Chondrocyte (in vitro differentiated cells): Measurements from ENCODE around the gene RUSC2. TPM values are rescaled to one million over a fixed set of nuclear protein-coding genes. Genes with fewer than 3 reads are reported as not detected.
"Not testable (repeated sequence)": the region's sequence is repeated elsewhere in the genome, so short reads cannot be mapped to it uniquely, and the experiment has no call there.

Experiments used
- DNase-seq: peaks from one replicate; pipeline ENCODE4 v3.0.0; 2021; ENCODE audit warnings: mixed read lengths, low spot score
- H3K27ac Mint-ChIP-seq: one replicate; pipeline ENCODE4 v1.8.0; 2021; ENCODE audit warnings: mild to moderate bottlenecking, moderate library complexity, mixed read lengths; ENCODE audit not compliant: unreplicated experiment
- H3K27me3 Mint-ChIP-seq: 2 replicates; pipeline ENCODE4 v1.8.0; 2021; ENCODE audit warnings: low read depth, mixed read lengths
- H3K36me3 Mint-ChIP-seq: 2 replicates; pipeline ENCODE4 v1.8.0; 2021; ENCODE audit warnings: low read depth, mixed read lengths
- H3K4me1 Mint-ChIP-seq: 2 replicates; pipeline ENCODE4 v1.8.0; 2021; ENCODE audit warnings: low read depth, mild to moderate bottlenecking, mixed read lengths
- H3K4me3 Mint-ChIP-seq: one replicate; pipeline ENCODE4 v1.8.0; 2021; ENCODE audit warnings: mild to moderate bottlenecking, moderate library complexity, mixed read lengths; ENCODE audit not compliant: unreplicated experiment
- H3K9me3 Mint-ChIP-seq: 2 replicates; pipeline ENCODE4 v1.8.0; 2021; ENCODE audit warnings: low read depth, mixed read lengths
- total RNA-seq: library from RNA; stranded (reverse); gene quantifications from 3 replicates; pipeline ENCODE4 v1.2.1, GENCODE V29; 2021
- TF ChIP-seq, protein P1 (sequence below): fragments of 200-600 bp; sonication (generic); IDR thresholded peaks from 2 replicates; pipeline ENCODE4 v1.5.0; 2021; ENCODE audit warnings: antibody characterized with exemption, mild to moderate bottlenecking, moderate library complexity

Gene RUSC2
- total RNA-seq, 1 donor from 2014 or later = 96.3 TPM

DNA sequence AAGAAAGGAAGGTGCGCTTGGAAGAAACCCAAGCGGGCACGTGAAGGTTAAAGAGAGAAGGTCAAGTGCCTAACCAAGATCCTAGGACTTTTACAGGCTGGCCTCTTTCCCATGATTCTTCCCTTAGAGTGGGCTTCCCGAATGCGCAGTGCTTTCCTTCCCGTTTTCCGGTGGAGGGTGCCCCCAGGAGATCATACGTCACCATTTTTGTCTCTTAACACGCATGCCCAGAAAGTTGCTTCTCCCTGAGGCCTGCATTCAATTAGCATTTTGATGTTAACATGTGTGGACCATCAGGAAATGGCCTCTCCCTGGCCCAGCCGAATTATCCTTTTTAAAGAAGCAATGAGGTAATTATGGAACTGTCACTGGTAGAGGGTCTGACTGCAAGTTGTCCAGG lies 1.9 kb upstream of the RUSC2 start:
- Mint-ChIP-seq H3K4me3 (peak overlapping the region; percentile 24), H3K27ac (no peak overlapping the region), H3K9me3 (peaks cover 4% of the 10 kb centered on the region), H3K4me1 (peaks cover 34% of the 10 kb centered on the region), H3K27me3 (no peaks in the 10 kb centered on the region), H3K36me3 (no peaks in the 10 kb centered on the region)
- TF ChIP-seq, protein P1, sequence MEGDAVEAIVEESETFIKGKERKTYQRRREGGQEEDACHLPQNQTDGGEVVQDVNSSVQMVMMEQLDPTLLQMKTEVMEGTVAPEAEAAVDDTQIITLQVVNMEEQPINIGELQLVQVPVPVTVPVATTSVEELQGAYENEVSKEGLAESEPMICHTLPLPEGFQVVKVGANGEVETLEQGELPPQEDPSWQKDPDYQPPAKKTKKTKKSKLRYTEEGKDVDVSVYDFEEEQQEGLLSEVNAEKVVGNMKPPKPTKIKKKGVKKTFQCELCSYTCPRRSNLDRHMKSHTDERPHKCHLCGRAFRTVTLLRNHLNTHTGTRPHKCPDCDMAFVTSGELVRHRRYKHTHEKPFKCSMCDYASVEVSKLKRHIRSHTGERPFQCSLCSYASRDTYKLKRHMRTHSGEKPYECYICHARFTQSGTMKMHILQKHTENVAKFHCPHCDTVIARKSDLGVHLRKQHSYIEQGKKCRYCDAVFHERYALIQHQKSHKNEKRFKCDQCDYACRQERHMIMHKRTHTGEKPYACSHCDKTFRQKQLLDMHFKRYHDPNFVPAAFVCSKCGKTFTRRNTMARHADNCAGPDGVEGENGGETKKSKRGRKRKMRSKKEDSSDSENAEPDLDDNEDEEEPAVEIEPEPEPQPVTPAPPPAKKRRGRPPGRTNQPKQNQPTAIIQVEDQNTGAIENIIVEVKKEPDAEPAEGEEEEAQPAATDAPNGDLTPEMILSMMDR = no peak
- DNase-seq = no peak

DNA sequence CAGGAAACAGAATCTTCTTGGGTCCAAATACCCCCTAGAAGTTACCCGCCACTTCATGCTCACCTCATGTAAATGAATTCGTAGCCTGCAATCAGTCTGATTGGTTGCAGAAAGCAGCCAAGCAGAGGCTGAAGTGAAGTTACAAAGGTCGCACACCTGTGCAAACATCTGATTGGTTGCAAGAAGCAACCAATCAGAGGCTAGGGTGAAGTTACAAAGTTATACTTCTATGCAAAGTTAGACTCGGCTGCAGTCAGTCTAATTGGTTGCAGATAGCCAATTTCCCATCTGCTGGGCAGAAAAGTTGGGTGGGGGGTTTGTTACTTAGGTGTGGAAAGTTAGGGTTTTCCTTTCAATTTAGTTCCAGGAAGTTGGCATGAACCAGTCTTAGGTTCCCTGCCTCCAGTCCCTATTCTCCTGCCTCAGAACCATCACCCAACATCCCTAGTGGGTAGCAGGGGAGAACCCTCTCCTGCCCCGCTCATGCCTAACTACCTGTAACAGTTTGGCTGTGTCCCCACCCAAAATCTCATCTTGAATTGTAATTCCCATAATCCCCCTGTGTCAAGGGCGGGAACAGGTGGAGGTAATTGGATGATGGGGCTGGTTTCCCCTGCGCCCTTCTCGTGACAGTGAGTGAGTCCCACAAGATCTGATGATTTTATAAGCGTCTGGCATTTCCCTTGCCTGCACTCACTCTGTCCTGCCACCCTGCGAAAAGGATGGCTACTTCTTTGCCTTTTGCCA lies 1.2 kb upstream of the RUSC2 start:
- Mint-ChIP-seq H3K4me3 (peak overlapping the region; percentile 97), H3K36me3 (no peaks in the 10 kb centered on the region), H3K27ac (peak overlapping the region; percentile 97), H3K27me3 (no peaks in the 10 kb centered on the region), H3K9me3 (peaks cover 4% of the 10 kb centered on the region), H3K4me1 (peaks cover 35% of the 10 kb centered on the region)
- TF ChIP-seq, protein P1 = no peak
- DNase-seq = no peak

DNA sequence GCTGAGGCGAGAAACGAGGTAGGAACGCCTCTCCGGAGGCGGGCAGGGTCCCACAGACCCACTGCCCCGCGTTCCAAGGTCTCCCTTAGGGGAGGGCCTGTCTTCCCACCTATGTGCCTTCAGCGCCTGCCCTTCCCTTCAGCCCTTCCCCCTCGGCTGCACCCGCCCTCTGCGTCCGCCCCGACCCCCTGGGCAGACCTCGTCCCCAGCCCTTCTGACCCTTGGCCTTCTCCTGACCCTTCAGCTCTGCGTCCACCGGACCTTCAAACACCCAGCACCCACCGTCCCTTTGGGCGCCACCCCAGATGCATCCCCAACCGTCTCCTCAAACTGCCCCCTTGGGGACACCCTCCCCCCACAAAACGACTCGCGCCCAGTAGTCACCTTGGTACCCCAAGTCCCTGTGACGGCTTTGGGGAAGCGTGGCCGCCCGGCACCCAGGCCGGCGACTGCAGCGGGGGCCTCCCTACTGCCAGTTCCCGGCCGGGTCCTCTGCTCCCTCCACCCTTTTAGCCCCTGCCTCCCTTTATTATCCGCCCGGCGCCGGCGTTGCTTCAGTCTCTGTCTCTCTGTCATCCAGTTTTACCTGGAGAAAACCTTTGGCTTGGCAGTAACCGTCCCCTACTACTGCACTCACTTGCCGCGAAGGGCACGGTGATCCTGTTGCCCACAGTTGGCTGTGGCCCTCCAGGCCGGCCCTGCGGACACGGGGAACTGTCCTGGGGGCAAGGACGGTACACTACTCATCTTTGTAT lies 421 bp downstream of the RUSC2 start:
- DNase-seq = no peak
- Mint-ChIP-seq H3K9me3 (peaks cover 4% of the 10 kb centered on the region), H3K27me3 (no peaks in the 10 kb centered on the region), H3K27ac (peak overlapping the region; percentile 98), H3K4me3 (peak overlapping the region; percentile 97), H3K36me3 (no peaks in the 10 kb centered on the region), H3K4me1 (peaks cover 37% of the 10 kb centered on the region)
- TF ChIP-seq, protein P1 = no peak

DNA sequence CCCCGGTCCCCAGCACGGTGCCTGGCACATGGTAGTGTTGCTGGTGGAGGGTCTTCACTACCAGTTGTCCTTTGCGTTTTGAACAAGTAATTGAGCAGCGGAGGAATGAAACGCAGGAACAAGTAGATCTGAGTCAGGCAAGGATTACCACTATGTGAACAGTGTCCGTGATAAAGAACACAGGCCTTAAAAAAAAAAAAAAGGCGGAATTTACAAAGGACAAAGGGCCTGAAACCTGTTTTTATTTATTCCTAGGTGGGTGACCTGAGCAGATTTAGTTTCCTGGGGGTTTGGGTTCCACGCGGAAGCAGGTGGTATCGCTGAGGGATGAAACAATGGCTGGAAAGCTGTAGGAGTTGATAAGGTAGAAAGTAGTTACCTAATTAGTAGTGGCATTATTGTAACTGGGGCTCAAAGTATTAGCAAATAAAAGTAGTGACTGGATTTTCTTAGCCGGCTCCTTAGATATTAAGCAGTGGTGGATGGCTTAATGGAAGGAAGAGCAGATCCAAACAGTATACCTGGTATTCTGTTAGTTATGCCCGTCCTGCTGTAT lies 1.1 kb downstream of the RUSC2 start:
- Mint-ChIP-seq H3K36me3 (peaks cover 3% of the 10 kb centered on the region), H3K4me1 (peaks cover 43% of the 10 kb centered on the region), H3K27me3 (no peaks in the 10 kb centered on the region), H3K9me3 (peaks cover 6% of the 10 kb centered on the region), H3K4me3 (peak overlapping the region; percentile 97), H3K27ac (peak overlapping the region; percentile 98)
- TF ChIP-seq, protein P1 = no peak
- no peak for DNase-seq

DNA sequence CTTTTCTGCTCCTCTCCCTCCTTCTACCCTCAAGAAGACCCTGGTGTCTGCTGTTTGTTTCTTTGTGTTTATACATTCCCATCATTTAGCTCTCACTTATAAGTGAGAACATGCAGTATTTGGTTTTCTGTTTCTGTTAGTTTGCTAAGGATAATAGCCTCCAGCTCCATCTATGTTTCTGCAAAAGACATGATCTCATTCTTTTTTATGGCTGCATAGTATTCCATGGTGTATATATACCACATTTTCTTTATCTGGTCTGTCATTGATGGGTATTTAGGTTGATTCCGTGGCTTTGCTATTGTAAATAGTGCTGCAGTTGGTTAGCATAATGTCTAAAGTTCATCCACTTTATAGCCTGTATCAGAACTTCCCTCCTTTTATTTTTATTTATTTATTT lies 3.2 kb downstream of the RUSC2 start:
- peak overlapping the region; percentile 35 for H3K4me3 Mint-ChIP-seq
- not testable (repeated sequence) for H3K27me3 Mint-ChIP-seq, DNase-seq, H3K9me3 Mint-ChIP-seq
- H3K27ac Mint-ChIP-seq = peak overlapping the region; percentile 8
- peaks cover 12% of the 10 kb centered on the region for H3K36me3 Mint-ChIP-seq
- H3K4me1 Mint-ChIP-seq = peaks cover 58% of the 10 kb centered on the region
